HT1080 (cell line): ENCODE results near the gene SLC39A7. TPM values are rescaled to one million over a fixed set of nuclear protein-coding genes. Genes with fewer than 3 reads are reported as not detected.

Experiments used
- DNase-seq: peaks from one replicate; pipeline ENCODE4 v3.0.0-alpha.2; 2015; ENCODE audit warnings: low read depth
- total RNA-seq: library from RNA; depleted of rRNA; stranded (reverse); fragments of >200 nt; shearing (Covaris generic); gene quantifications from 2 replicates; pipeline ENCODE4 v1.2.3, GENCODE V29; 2014

Gene SLC39A7
- total RNA-seq, 1 experiment from 2014 or later, result 121 TPM

GRCh38 chr6:33189164-33189563 is 11.5 kb upstream of the SLC39A7 start:
- DNase-seq, result no peak

- no peak for DNase-seq
Measured at GRCh38 chr6:33189625-33190448, 10.8 kb upstream of the SLC39A7 start.

- no peak for DNase-seq
Measured at GRCh38 chr6:33190504-33191107, 10.1 kb upstream of the SLC39A7 start.

- DNase-seq, result no peak
Measured at GRCh38 chr6:33191383-33192104, 9.1 kb upstream of the SLC39A7 start.

- DNase-seq, result no peak
Measured at GRCh38 chr6:33192105-33192646, 8.5 kb upstream of the SLC39A7 start, which contains the start of gene COL11A2. Gene COL11A2 (minus strand): TSS chr6:33192467. CDS start chr6:33192240, 227 bp downstream.

- DNase-seq, result no peak
Measured at GRCh38 chr6:33192671-33193602, 7.7 kb upstream of the SLC39A7 start.

- no peak for DNase-seq
Measured at GRCh38 chr6:33193619-33194018, 7.0 kb upstream of the SLC39A7 start.

- DNase-seq, result no peak
Measured at GRCh38 chr6:33194431-33194979, 6.2 kb upstream of the SLC39A7 start.

- no peak for DNase-seq
Measured at GRCh38 chr6:33195304-33196165, 5.1 kb upstream of the SLC39A7 start.

- DNase-seq, result peak; percentile 63
Measured at GRCh38 chr6:33197431-33198048, 3.1 kb upstream of the SLC39A7 start.

GRCh38 chr6:33198159-33198852 is 2.4 kb upstream of the SLC39A7 start:
- no peak for DNase-seq

- DNase-seq, result no peak
Measured at GRCh38 chr6:33198853-33199436, 1.7 kb upstream of the SLC39A7 start.

- DNase-seq, result peak; percentile 62
Measured at GRCh38 chr6:33199687-33200218, 914 bp upstream of the SLC39A7 start.

GRCh38 chr6:33201147-33201545 is 479 bp downstream of the SLC39A7 start:
- no peak for DNase-seq

- DNase-seq, result no peak
Measured at GRCh38 chr6:33201935-33202334, 1.3 kb downstream of the SLC39A7 start.

GRCh38 chr6:33202799-33203198 is 2.1 kb downstream of the SLC39A7 start:
- DNase-seq, result no peak

- no peak for DNase-seq
Measured at GRCh38 chr6:33203443-33204164, 2.9 kb downstream of the SLC39A7 start.
